ENCODE results near the gene CDKN1A.
"Not testable (repeated sequence)": the region's sequence is repeated elsewhere in the genome, so short reads cannot be mapped to it uniquely, and the experiment has no call there.

CDKN1A gene

DNA sequence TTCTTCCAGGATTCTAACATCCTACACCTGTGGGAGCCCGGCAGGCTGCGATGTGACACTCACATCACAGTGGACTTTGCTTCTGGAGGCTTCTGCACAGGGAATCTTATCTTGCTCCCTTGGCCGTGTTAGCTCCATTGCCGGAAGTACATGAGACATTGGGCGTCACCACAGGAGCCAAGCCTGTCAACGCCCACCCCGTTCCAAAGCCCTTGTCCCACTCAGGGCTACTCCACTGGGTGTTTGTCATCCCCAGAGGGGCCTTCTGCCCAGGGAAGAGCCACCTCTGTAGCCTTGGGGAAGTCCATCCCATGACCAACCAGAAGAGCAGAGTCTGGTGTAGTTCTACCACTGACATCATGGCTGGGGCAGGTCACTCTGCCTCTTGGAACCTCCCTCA, 20.8 kb downstream of the CDKN1A start:
- DNase-seq = no peak

DNA sequence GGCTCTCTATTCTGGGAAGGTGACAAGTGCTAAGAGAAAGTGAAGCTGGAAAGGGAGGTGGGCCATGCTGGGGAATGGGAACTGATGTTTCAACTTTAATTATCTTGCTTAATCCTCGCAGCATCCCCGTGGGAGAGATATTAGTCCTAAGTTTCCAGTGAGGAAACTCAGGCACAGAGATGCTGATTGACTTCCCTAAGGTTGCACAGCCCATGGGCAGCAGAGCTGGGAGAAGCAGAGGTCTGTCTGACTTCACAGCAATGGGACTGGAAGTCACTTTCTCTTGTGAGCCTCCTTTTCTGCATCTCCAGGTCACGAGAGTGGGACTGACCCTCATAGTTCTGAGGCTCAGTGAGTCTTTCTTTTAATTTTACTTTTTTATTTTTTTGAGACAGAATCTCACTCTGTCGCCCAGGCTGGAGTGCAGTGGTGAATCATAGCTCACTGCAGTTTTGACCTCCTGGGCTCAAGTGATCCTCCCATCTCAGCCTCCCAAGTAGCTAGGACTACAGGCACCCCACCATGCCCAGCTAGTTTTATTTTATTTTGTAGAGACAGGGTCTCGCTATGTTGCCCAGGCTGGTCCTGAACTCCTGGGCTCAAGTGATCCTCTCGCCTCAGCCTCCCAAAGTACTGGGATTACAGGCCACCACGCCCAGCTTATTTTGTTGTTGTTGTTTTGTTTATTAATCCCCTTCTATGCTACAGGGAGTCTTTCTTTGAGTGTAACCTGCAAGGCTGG, 21.7 kb downstream of the CDKN1A start:
- no peak for DNase-seq

DNA sequence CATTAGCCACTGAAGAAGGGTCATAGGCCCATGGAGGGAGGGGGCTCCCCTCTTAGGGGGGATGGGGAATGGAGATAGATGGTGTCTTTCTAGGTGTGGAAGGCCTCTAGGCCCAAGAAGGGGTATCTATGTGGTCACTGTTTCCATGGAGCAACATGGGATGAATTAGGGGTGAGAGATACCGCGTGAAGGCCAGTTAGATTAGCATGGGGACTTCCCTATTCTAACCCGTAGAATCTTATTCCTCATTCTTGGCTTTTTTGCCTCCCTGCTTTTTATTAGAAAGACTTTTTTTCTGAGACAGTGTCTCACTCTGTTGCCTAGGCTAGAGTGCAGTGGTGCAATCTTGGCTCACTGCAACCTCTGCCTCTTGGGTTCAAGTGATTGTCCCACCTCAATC, 22.3 kb downstream of the CDKN1A start:
- DNase-seq = no peak

DNA sequence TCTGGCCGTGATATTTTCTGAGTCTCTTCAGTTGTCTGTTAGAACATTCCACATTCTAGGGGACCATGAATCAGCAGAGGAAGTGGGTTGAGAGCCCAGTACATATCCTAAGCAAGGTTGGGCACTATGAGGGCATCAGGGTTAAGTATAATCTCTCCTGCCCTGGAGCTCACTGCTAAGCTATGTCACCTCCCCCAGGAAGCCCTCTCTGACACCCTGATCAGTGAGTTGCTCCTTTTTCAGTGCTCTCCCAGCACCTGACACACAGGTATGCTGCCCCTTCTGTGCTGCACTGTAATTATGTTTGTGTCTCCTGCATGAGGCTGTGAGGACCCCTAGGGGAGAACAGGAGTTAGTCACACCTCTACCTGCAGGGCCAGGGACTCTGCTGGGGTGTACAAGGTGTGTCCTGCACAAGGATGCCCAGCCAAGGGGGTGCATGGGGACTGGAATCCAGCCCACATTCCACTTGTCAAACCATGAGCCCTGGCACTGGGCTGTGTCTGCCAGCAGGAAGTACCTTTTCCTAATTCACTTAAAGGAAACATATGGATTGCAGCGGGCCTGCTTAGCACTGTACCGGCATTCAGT, 23.0 kb downstream of the CDKN1A start:
- no peak for DNase-seq

DNA sequence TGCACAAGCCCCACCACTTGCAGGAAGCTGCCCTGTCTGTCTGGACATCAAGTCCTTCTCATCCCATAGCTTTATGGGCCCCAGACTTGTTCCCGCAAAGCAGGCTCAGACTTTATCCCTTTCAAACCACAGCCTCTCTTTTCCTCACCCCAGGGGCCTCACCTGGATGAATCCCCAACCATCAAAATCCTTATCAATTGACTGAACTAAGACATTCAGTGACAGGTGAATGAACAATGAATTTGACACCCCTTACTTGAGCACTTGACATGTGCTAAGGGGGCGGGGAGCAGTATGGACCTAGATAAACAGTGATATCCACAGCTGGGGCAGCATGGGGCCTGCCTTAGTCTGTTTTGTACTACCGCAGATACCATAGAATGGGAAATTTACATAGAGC, 24.1 kb downstream of the CDKN1A start:
- no peak for DNase-seq

GRCh38 chr6:36703081-36703606, 24.6 kb downstream of the CDKN1A start:
- DNase-seq = no peak

GRCh38 chr6:36703982-36704381, 25.5 kb downstream of the CDKN1A start:
- DNase-seq = no peak

DNA sequence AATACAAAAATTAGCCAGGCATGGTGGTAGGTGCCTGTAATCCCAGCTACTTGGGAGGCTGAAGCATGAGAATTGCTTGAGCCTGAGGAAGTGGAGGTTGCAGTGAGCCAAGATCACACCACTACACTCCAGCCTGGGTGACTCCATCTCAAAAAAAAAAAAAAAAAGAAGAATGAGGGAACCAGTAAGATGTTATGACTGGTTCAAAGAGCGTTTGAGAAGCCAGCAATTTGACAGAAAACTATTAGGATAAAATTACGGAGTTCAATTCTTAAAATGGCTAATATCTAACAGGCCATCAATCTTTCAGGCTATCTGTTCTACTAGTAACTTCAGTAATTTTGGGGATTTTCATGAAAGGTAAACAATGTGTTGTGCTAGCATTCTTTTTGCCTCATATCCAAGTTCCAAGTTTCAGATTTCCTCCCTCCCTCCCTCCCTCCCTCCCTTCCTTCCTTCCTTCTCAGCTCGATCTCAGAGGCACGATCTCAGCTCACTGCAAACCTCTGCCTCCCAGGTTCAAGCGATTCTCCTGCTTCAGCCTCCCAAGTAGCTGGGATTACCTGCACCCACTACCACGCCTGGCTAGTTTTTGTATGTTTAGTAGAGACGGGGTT, 26.6 kb downstream of the CDKN1A start:
- DNase-seq = not testable (repeated sequence)

DNA sequence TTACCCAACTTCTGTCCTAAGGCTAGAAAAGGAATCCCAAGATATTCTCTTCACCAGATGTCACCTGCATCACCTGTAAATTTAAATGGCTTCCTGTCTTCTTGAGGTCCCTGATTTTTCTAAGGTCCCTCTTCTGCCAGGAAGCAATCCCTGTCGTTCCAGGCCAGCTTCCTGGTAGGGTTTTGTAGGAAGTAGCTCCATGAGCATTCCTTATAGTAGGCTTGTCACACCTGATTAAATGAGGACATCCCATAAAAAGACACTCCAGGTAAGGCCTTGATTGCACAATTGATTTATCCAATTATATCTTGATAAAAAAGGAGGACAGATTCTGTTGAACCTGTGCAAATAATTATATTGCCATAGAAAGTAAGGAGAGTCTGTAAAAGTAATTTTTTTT, 27.8 kb downstream of the CDKN1A start:
- DNase-seq = no peak

DNA sequence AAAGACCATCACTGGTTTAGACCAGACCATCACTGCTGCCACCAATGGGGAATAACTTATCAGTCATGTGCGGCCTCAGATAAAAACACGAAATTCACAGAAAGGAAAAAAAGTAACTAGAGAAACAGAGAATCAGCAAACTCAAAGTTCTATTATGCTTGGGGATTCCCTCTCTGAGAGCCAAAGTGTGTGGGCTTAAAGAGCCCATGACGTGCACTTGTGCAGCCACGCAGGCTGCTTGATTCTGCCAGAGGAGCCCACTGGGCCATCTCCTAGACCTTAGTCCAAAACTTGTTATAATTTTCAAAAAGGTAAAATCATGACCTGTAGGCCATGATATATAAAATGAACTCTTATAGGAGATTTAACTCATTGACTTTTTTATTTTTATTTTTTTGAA, 34.3 kb downstream of the CDKN1A start:
- DNase-seq = no peak

GRCh38 chr6:36713846-36714245, 35.3 kb downstream of the CDKN1A start:
- DNase-seq = no peak

DNA sequence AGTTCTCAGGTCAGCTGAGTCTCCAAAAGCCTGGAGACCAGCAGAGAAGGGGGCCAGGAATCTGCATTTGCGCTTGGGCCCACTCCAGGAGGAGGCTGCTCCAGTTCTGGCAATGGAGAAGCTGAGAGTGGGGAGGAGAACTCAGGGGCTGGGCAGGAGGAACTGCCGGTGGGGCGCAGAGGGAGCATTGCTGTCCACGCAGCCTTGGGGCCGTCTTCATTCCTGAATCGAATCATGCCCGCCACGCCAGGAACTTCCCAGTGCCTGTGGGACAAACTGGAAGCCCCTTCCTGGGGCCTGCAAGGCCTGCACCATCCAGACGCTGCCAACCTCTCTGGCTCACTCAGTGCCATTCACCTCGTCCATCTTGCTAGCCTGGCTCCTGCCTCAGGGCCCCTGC, 36.0 kb downstream of the CDKN1A start:
- DNase-seq = no peak

DNA sequence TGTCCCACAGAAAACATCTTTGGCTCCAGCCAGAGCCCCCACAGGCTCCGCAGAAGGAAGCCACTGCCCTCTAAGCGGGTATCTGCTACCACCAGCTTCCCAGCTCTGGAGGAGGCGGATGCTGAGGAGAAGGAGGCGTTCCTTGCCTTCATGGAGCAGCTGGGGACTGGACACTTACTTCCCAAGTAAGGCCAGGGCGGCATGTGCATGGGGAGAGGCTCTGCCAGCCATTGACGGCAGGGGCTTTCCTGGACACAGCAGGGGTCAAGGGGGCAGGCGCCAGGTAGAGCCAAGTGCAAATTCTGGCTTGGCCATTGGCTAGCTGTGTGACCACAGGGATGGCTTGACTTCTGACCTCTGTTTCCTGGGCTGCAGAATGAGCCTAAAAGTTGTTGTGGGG, 37.0 kb downstream of the CDKN1A start:
- DNase-seq = no peak

DNA sequence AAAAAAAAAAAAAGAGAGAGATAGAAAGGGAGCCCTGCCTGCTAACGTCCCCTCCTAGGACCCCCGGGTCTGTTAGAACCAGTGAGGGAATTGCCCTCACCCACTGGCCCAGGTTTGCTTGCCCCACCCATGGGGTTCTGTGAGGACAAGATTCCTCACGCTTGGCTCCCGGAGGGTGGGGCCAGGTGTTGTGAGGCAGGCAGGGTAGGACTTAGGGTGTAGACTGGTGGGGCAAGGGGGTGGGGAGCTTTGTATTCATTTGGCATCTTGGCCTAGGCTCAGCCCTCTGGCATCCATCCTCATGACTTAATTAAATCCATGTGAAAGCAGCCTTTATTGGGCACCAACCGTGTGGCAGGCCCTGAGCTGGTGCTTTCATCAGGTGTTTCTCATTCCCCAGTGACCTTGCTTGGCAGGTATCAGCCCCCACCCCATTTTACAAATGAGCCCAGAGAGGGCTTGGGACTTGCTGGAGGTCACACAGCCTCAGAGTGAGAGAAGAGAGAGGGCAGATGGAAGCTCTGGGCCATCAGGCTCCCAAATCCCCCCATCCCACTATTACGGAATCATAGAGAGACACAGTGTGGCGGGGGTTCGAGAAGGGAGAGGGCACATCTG, 38.1 kb downstream of the CDKN1A start:
- no peak for DNase-seq

DNA sequence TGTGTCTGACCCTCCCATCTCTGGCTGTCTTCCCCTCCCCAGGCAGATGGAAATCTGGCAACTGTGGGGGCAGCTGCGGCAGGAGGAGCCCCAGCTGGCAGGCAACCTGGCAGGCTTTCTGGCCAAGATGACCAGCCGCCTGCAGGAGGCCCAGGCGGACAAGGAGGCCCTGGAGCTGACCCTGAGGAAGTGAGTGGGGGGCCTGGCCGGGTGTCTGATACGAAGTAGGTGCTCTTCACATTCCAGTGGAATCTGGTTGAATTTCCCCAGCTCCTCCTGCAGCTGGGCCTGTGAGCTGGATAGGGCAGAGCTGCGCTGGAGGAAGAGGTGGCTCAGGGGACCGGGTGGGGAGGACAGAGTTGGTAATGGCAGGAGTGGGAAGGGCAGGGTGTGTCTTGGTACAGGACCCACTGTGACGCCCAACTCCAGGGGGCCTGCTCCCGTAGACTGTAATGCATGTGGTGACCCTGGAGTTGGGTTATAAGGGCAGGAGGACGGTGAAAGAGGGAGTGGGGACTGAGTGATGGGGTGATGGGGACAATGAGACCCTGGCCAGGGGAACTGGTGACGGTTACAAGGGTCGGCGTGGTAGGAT, 38.8 kb downstream of the CDKN1A start:
- DNase-seq = no peak

DNA sequence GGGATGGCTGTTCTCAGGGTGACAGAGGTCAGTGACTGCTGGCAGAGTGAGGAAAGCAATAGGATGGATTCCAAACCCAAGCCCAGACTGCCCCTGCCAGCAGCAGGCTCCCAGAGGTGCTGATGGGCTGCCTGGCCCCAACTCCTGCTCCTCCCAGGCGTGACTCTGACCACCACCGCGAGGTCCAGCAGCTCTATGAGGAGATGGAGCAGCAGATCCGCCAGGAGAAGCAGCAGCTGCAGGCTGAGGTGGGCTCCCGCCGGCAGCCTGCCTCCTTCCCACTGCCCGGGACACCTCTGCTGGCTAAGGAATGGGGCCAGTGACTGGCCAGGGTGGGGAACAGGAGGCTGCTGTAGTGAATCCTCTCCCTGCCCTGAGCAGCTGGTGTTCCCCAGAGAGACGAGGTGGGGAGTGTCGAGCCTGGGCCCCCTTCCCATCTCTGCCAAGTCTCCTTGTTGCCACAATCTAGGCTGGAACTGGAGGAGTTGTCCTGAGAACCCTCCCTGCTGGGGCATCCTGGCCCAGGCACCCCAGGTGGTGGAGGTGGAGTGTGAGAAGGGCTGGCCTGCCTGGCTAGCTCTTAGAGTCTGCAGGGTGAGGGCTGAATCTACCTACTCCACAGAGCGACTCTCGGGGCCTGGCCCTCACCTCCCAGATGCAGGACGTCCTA, 39.5 kb downstream of the CDKN1A start:
- DNase-seq = no peak

- no peak for DNase-seq
Observed at GRCh38 chr6:36718560-36718959, 40.0 kb downstream of the CDKN1A start.

DNA sequence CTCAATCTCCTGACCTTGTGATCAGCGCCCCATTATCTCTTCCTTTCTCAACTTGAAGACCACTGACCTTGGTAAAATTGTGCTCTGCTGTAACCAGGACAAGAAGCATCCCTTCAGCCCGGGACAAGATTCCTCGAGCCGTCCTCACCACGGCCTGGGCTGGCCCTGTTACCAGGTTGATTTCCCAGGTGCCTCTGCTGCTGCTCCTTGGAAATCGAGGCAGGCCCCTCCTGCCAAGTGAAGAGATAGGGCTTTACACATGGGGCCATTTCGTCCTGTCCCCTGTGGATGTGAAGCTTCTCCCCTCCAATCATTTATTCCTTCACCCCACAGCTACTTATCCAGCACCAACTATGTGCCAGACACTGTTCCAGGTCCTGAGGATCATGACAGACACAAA, 40.6 kb downstream of the CDKN1A start:
- DNase-seq = no peak

DNA sequence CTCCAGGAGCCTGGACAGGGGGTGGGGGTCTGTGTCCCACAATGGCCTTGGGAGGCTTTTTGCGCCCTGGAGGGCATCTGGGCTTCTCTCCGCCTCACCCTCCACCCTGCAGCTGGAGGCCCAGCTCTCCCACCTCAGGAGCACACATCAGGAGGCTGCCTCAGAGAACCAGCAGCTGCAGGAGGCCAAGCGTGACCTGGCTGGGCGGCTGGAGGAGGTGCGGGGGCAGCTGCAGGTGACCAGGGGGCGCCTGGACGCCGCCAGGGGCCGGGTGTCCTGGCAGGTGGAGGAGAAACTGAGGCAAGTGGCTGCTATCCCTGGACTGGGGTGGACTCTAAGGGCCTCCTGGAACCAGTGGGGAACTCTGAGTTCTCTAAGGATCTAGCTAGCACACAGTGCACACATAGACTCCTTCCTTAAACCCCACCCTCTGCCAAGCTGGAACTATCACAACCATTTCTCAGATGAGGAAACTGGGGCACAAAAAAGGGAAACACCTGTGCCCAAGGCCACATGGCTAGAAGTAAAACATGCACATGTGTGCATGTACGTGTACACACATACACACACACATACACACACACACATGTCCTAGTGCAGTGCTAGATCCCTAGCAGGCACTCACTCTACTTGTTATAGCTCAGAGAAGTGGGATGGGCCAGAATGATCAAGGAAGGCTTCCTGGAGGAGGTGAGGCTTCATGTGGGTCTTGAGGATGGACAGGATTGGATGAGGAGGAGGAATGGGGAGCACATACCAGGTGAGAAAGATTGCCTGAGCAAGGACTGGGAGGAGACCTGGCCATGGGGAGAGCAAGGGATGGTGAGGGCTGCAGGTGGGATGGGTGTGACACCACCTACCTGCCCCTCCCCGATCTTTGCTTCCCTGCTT, 42.0 kb downstream of the CDKN1A start:
- no peak for DNase-seq

GRCh38 chr6:36721369-36722140, 43.0 kb downstream of the CDKN1A start:
- no peak for DNase-seq

DNA sequence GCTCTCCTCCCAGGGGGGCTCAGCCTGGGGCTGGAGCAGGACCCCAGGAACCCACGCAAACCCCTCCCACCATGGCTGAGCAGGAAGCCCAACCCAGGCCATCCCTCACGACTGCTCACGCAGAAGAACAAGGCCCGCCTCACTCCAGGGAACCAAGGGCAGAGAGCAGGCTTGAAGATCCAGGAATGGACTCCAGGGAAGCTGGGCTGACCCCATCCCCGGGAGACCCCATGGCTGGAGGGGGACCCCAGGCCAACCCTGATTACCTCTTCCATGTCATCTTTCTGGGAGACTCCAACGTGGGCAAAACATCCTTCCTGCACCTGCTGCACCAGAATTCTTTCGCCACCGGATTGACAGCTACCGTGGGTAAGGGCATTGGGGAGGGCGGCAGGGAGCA, 43.9 kb downstream of the CDKN1A start:
- DNase-seq = no peak

All from NCI-H524 treated with DMSO at 0.1 percent for 48 hours (cell line).